ENCODE results near the gene MAT2B. TPM values are rescaled to one million over a fixed set of nuclear protein-coding genes. Genes with fewer than 3 reads are reported as not detected.

The MAT2B gene
- total RNA-seq, 1 experiment from 2014 or later: 55.7 TPM

DNA sequence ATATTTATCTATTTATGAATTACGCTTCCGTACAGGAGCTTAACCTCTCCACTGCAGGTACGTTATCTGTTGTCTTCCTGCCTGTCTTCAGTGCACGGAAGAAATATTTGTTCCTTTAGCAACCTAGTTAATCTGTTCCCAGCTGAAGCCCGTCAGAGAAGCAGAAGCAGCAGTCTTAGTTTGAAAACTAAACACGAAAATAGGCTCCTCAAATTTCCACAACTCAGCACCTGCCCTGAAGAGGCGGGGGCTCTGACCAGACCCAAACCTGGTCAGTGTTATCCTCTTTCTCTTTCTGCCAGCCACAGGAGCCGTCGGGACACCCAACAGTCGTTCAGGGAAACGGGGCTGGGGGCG, 46.0 kb upstream of the MAT2B start:
- ChIA-PET POLR2A (interaction anchor here (0.6 to 5.0 kb wide), 6 partner anchors 9 to 44 kb away, joined by 3 to 77 read pairs (median 5); partner anchors contain the start of genes CCNG1 and MAT2B), CTCF (interaction anchor here (1.8 to 2.1 kb wide), 3 partner anchors 22 to 51 kb away, joined by 5 to 11 read pairs (median 6); partner anchors contain the start of gene CCNG1)
- TF ChIP-seq TP53 (CRISPR knock-in tag; IDR thresholded peaks at IDR 0.05): no peak
- Mint-ChIP-seq H3K36me3 (peaks cover 38% of the 10 kb centered on the region), H3K9me3 (no peaks in the 10 kb centered on the region), H3K27ac (peak overlapping the region; percentile 100), H3K27me3 (ENCODE audit: low read depth) (peaks cover 3% of the 10 kb centered on the region), H3K4me3 (peak overlapping the region; percentile 97), H3K4me1 (peaks cover 30% of the 10 kb centered on the region)
- ATAC-seq (no peak), DNase-seq (ENCODE audit: low spot score) (no peak)

DNA sequence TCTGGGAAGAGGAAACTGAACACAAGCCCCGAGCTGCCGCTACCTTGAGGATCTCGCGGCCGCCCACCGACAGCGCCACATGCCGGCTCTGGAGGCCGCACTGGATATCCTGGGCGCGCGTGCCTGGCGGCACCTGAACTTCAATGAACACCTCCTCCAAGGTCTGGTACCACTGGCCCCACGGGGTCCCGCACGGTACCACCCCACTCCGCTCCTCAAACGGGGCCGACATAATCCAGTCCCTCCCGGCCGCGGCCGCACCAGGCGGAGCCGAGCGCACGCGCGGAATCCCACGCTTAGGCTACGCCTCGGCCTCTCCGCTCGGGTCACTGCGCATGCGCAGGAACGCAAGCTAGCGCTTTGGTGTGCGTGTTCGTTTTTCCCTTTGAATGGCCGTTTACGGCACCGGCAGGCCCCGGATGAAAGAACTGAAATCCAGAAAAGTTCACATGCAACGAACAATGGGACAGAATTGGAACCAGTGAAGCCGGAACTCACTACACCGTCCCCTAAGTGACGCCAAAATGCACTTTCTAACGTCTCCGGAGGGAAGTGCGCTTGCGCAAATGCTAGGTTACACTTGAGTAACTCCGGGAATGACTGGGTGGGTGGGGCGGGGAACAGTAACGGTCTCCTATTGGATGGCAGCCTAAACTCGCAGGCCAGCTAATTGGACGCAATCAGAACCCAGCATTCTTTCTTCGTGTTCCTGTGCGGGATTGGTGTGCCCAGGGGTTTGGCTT, 45.4 kb upstream of the MAT2B start, which contains the start of gene NUDCD2:
NUDCD2 (minus strand) TSS at position 284 of the 743 bp plus-strand sequence; CDS start at position 232, 52 bp downstream.
- peak within 1 kb of the TSS; percentile 99 for H3K4me3 Mint-ChIP-seq
- CTCF ChIA-PET: interaction anchor here (0.6 to 2.5 kb wide), 6 partner anchors 22 to 112 kb away, joined by 3 to 11 read pairs (median 6); partner anchors contain the start of gene CCNG1
- H3K27ac Mint-ChIP-seq: peak within 1 kb of the TSS; percentile 100
- no peaks in the 10 kb centered on the region for H3K9me3 Mint-ChIP-seq
- peaks cover 39% of the 10 kb centered on the region for H3K36me3 Mint-ChIP-seq
- DNase-seq (ENCODE audit: low spot score): peak; percentile 93
- peaks cover 30% of the 10 kb centered on the region for H3K4me1 Mint-ChIP-seq
- H3K27me3 Mint-ChIP-seq (ENCODE audit: low read depth): peaks cover 3% of the 10 kb centered on the region
- POLR2A ChIA-PET: interaction anchor here (0.6 to 5.0 kb wide), 12 partner anchors 9 to 1012 kb away, joined by 3 to 77 read pairs (median 4); partner anchors contain the start of genes CCNG1 and MAT2B
- ATAC-seq: peak; percentile 94
- TF ChIP-seq USF2 (CRISPR knock-in tag; IDR thresholded peaks at IDR 0.05): 0 out of 2 replicates have a peak, but pooled peaks have one; percentile 32
- TF ChIP-seq ZNF671 (CRISPR knock-in tag; IDR thresholded peaks at IDR 0.05): peak; percentile 64; the same call in 1 of the 2 replicates
- TF ChIP-seq FOXP4 (CRISPR knock-in tag; IDR thresholded peaks at IDR 0.05): 0 out of 2 replicates have a peak, but pooled peaks have one; percentile 41
- peak; percentile 34; the same call in 1 of the 2 replicates for TF ChIP-seq ZNF232 (CRISPR knock-in tag; IDR thresholded peaks at IDR 0.05)
- no peak for TF ChIP-seq CDX4 (CRISPR knock-in tag; IDR thresholded peaks at IDR 0.05; ENCODE audit: borderline replicate concordance)
- no peak for TF ChIP-seq ZBTB43 (CRISPR knock-in tag; IDR thresholded peaks at IDR 0.05)
- no peak for TF ChIP-seq TCF7 (CRISPR knock-in tag; IDR thresholded peaks at IDR 0.05; ENCODE audit: low read depth)
- TF ChIP-seq, protein P1, sequence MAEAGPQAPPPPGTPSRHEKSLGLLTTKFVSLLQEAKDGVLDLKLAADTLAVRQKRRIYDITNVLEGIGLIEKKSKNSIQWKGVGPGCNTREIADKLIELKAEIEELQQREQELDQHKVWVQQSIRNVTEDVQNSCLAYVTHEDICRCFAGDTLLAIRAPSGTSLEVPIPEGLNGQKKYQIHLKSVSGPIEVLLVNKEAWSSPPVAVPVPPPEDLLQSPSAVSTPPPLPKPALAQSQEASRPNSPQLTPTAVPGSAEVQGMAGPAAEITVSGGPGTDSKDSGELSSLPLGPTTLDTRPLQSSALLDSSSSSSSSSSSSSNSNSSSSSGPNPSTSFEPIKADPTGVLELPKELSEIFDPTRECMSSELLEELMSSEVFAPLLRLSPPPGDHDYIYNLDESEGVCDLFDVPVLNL (CRISPR knock-in tag; IDR thresholded peaks at IDR 0.05; ENCODE audit: borderline replicate concordance, low read depth): no peak
- TF ChIP-seq RELA (CRISPR knock-in tag; IDR thresholded peaks at IDR 0.05; ENCODE audit: borderline replicate concordance): no peak
- no peak; the same call in none of the 2 replicates for TF ChIP-seq SP1 (CRISPR knock-in tag; conservative IDR thresholded peaks at IDR 0.05)
- no peak for TF ChIP-seq ZNF317 (CRISPR knock-in tag; IDR thresholded peaks at IDR 0.05; ENCODE audit: borderline replicate concordance, low read depth)
- TF ChIP-seq, protein P2, sequence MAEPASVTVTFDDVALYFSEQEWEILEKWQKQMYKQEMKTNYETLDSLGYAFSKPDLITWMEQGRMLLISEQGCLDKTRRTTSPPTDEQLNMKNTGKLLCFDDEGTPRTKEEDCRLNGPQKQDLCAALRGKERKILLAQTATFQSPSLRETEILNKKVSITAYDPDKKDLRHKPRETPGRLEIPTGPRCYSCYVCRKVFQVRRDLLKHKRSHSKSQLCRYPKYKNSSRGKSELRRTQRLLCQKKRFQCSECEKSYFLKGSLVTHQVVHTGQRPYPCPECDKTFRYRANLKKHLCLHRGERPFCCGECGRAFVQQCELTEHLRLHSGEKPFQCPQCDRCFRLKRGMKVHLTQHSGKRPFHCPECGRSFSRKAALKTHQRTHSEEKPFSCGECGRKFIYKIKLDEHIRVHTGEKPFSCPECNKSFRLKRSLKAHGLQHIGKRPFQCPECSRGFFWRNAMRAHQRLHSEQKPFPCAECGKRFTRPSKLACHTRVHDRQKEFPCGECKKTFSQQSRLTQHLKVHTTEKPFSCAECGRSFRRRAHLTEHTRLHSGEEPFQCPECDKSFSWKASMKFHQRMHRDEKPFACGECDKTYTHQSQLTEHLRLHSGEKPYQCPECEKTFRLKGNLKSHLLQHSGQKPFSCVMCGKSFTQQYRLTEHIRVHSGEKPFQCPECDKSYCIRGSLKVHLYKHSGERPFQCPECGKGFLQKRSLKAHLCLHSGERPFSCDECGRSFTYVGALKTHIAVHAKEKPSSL (CRISPR knock-in tag; conservative IDR thresholded peaks at IDR 0.05): 0 out of 2 replicates have a peak, but pooled peaks have one; percentile 25
- no peak for TF ChIP-seq NR2C2 (CRISPR knock-in tag; IDR thresholded peaks at IDR 0.05)
- peak; percentile 78; the same call in 1 of the 2 replicates for TF ChIP-seq AR (CRISPR knock-in tag; IDR thresholded peaks at IDR 0.05)
- peak; percentile 59 for TF ChIP-seq USF1 (CRISPR knock-in tag; IDR thresholded peaks at IDR 0.05)
- TF ChIP-seq ZMAT4 (CRISPR knock-in tag; IDR thresholded peaks at IDR 0.05): no peak
- TF ChIP-seq TEAD4 (CRISPR knock-in tag; IDR thresholded peaks at IDR 0.05): peak; percentile 37; the same call in 1 of the 2 replicates
- 0 out of 2 replicates have a peak, but pooled peaks have one; percentile 25 for TF ChIP-seq ZNF416 (CRISPR knock-in tag; IDR thresholded peaks at IDR 0.05)
